ENCODE data around the gene OLIG3.

Gene OLIG3

GRCh38 chr6:137494281-137494987 lies at the start of gene OLIG3:
Gene OLIG3, minus strand, starts transcription at chr6:137494394. Its CDS starts 224 bp downstream, at chr6:137494170.
- DNase-seq (ENCODE audit: low read depth in 3 of 3) = peak in 2 of 3 experiments; percentile 22 to 33

GRCh38 chr6:137543114-137543513 lies 48.9 kb upstream of the OLIG3 start:
- no peak for DNase-seq (ENCODE audit: low read depth in 3 of 3)

GRCh38 chr6:137542713-137543112 lies 48.5 kb upstream of the OLIG3 start:
- DNase-seq (ENCODE audit: low read depth in 3 of 3) = no peak

GRCh38 chr6:137541534-137542063 lies 47.4 kb upstream of the OLIG3 start:
- DNase-seq (ENCODE audit: low read depth in 3 of 3) = no peak

- DNase-seq (ENCODE audit: low read depth in 3 of 3) = no peak
Measured at GRCh38 chr6:137536104-137536773, 42.0 kb upstream of the OLIG3 start.

GRCh38 chr6:137531376-137532092 lies 37.3 kb upstream of the OLIG3 start:
- no peak for DNase-seq (ENCODE audit: low read depth in 3 of 3)

- DNase-seq (ENCODE audit: low read depth in 3 of 3) = no peak
Measured at GRCh38 chr6:137530404-137530803, 36.2 kb upstream of the OLIG3 start.

- DNase-seq (ENCODE audit: low read depth in 3 of 3) = no peak
Measured at GRCh38 chr6:137522831-137523230, 28.6 kb upstream of the OLIG3 start.

GRCh38 chr6:137522198-137522798 lies 28.1 kb upstream of the OLIG3 start:
- no peak for DNase-seq (ENCODE audit: low read depth in 3 of 3)

- no peak for DNase-seq (ENCODE audit: low read depth in 3 of 3)
Measured at GRCh38 chr6:137520520-137520919, 26.3 kb upstream of the OLIG3 start.

- no peak for DNase-seq (ENCODE audit: low read depth in 3 of 3)
Measured at GRCh38 chr6:137519629-137520176, 25.5 kb upstream of the OLIG3 start.

GRCh38 chr6:137518386-137518983 lies 24.3 kb upstream of the OLIG3 start:
- no peak for DNase-seq (ENCODE audit: low read depth in 3 of 3)

GRCh38 chr6:137514418-137514817 lies 20.2 kb upstream of the OLIG3 start:
- DNase-seq (ENCODE audit: low read depth in 3 of 3) = no peak

- no peak for DNase-seq (ENCODE audit: low read depth in 3 of 3)
Measured at GRCh38 chr6:137512757-137513605, 18.8 kb upstream of the OLIG3 start.

GRCh38 chr6:137510923-137511322 lies 16.7 kb upstream of the OLIG3 start:
- DNase-seq (ENCODE audit: low read depth in 3 of 3) = no peak

- DNase-seq (ENCODE audit: low read depth in 3 of 3) = no peak
Measured at GRCh38 chr6:137498481-137499190, 4.4 kb upstream of the OLIG3 start.

- no peak for DNase-seq (ENCODE audit: low read depth in 3 of 3)
Measured at GRCh38 chr6:137497721-137498463, 3.7 kb upstream of the OLIG3 start.

GRCh38 chr6:137496909-137497720 lies 2.9 kb upstream of the OLIG3 start:
- no peak for DNase-seq (ENCODE audit: low read depth in 3 of 3)

All from stimulated activated CD4-positive, alpha-beta T cell treated with anti-CD3 and anti-CD28 coated beads, TNF-alpha, amount 100 ng/mL, for 4 hours (primary cell).